H9 (cell line): Measurements from ENCODE around the gene FRG2B. TPM values are rescaled to one million over a fixed set of nuclear protein-coding genes. Genes with fewer than 3 reads are reported as not detected.

ENCODE experiments used
- DNase-seq: peaks from one replicate; pipeline ENCODE4 v3.0.0-alpha.2; 2017
- H2AFZ ChIP-seq: one replicate; pipeline ENCODE4 v1.6.1; 2013; ENCODE audit warnings: mild to moderate bottlenecking, low read length, control low read depth, moderate library complexity
- H2AK5ac ChIP-seq: 2 replicates; pipeline ENCODE4 v1.6.1; 2013; ENCODE audit warnings: low read length, control low read depth, mixed read lengths; ENCODE audit not compliant: insufficient read length
- H2BK120ac ChIP-seq: one replicate; pipeline ENCODE4 v1.6.1; 2013; ENCODE audit warnings: low read depth, mild to moderate bottlenecking, low read length, control low read depth, inconsistent platforms; ENCODE audit not compliant: poor library complexity, severe bottlenecking
- H2BK12ac ChIP-seq: 2 replicates; pipeline ENCODE4 v1.6.1; 2013; ENCODE audit warnings: low read length, control low read depth, mixed read lengths, low read depth; ENCODE audit not compliant: insufficient read length
- H2BK15ac ChIP-seq: 2 replicates; pipeline ENCODE4 v1.6.1; 2013; ENCODE audit warnings: low read depth, low read length, control low read depth
- H2BK20ac ChIP-seq: one replicate; pipeline ENCODE4 v1.6.1; 2013; ENCODE audit warnings: low read depth, mild to moderate bottlenecking, low read length, control low read depth, inconsistent platforms; ENCODE audit not compliant: poor library complexity, severe bottlenecking
- H2BK5ac ChIP-seq: 2 replicates; pipeline ENCODE4 v1.6.1; 2013; ENCODE audit warnings: low read length, control low read depth, mixed read lengths; ENCODE audit not compliant: insufficient read length
- H3K14ac ChIP-seq: 2 replicates; pipeline ENCODE4 v1.6.1; 2013; ENCODE audit warnings: low read length, control low read depth; ENCODE audit not compliant: insufficient read depth
- H3K18ac ChIP-seq: 2 replicates; pipeline ENCODE4 v1.6.1; 2013; ENCODE audit warnings: low read depth, mild to moderate bottlenecking, mixed read lengths, low read length, control low read depth; ENCODE audit not compliant: insufficient read length
- H3K23ac ChIP-seq: 2 replicates; pipeline ENCODE4 v1.6.1; 2013; ENCODE audit warnings: low read length, control low read depth, mixed read lengths, low read depth; ENCODE audit not compliant: insufficient read length
- H3K23me2 ChIP-seq: 2 replicates; pipeline ENCODE4 v1.6.1; 2013; ENCODE audit warnings: low read depth, mild to moderate bottlenecking, mixed read lengths, low read length, control low read depth; ENCODE audit not compliant: insufficient read length, poor library complexity, severe bottlenecking
- H3K27ac ChIP-seq: 2 replicates; pipeline ENCODE4 v1.5.1; 2013; ENCODE audit warnings: low read length, control low read depth, mixed read lengths, low read depth; ENCODE audit not compliant: insufficient read length
- H3K27me3 ChIP-seq: 2 replicates; pipeline ENCODE4 v1.6.1; 2013; ENCODE audit warnings: low read length, control low read depth, inconsistent platforms; ENCODE audit not compliant: insufficient read depth
- H3K4ac ChIP-seq: 2 replicates; pipeline ENCODE4 v1.6.1; 2013; ENCODE audit warnings: low read depth, mild to moderate bottlenecking, control low read depth, inconsistent platforms, low read length, moderate library complexity
- H3K4me1 ChIP-seq: 2 replicates; pipeline ENCODE4 v1.6.1; 2013; ENCODE audit warnings: low read length, control low read depth, inconsistent platforms; ENCODE audit not compliant: insufficient read depth
- H3K4me2 ChIP-seq: 2 replicates; pipeline ENCODE4 v1.6.1; 2013; ENCODE audit warnings: low read length, control low read depth, mixed read lengths; ENCODE audit not compliant: insufficient read length, insufficient read depth
- H3K56ac ChIP-seq: 2 replicates; pipeline ENCODE4 v1.6.1; 2013; ENCODE audit warnings: low read depth, mild to moderate bottlenecking, mixed read lengths, low read length, control low read depth; ENCODE audit not compliant: insufficient read length
- H3K79me1 ChIP-seq: 2 replicates; pipeline ENCODE4 v1.6.1; 2013; ENCODE audit warnings: low read depth, mild to moderate bottlenecking, moderate library complexity, low read length, control low read depth, inconsistent platforms; ENCODE audit not compliant: insufficient read depth, poor library complexity, severe bottlenecking
- H3K79me2 ChIP-seq: 2 replicates; pipeline ENCODE4 v1.6.1; 2013; ENCODE audit warnings: low read length, control low read depth, inconsistent platforms; ENCODE audit not compliant: insufficient read depth
- H3K9ac ChIP-seq: 2 replicates; pipeline ENCODE4 v1.6.1; 2013; ENCODE audit warnings: low read length, control low read depth, mixed read lengths; ENCODE audit not compliant: insufficient read length; ENCODE audit errors: extremely low read depth
- H3K9me3 ChIP-seq: one replicate; pipeline ENCODE4 v1.6.1; 2013; ENCODE audit warnings: low read depth, low read length, inconsistent platforms; ENCODE audit not compliant: control insufficient read depth
- H3T11ph ChIP-seq: one replicate; pipeline ENCODE4 v1.6.1; 2013; ENCODE audit warnings: mild to moderate bottlenecking, low read length, control low read depth, inconsistent platforms
- H4K20me1 ChIP-seq: one replicate; pipeline ENCODE4 v1.6.1; 2013; ENCODE audit not compliant: control insufficient read depth, insufficient read length, insufficient read depth
- H4K5ac ChIP-seq: 2 replicates; pipeline ENCODE4 v1.6.1; 2013; ENCODE audit warnings: low read depth, mild to moderate bottlenecking, mixed read lengths, low read length, control low read depth; ENCODE audit not compliant: insufficient read length
- H4K8ac ChIP-seq: replicated peaks from 2 replicates; pipeline ENCODE4 v1.6.1; 2013; ENCODE audit warnings: low read length, control low read depth, mixed read lengths, low read depth; ENCODE audit not compliant: insufficient read length
- H4K91ac ChIP-seq: 2 replicates; pipeline ENCODE4 v1.6.1; 2013; ENCODE audit warnings: low read depth, mild to moderate bottlenecking, moderate library complexity, mixed read lengths, low read length, control low read depth; ENCODE audit not compliant: insufficient read length
- H3K27ac Mint-ChIP-seq, 3 experiments: 2 replicates in 2 of 3; 3 replicates in 1 of 3; pipeline ENCODE4 v1.8.0; 2020 to 2021; ENCODE audit warnings: mixed read lengths in 3 of 3, mild to moderate bottlenecking in 1 of 3, moderate library complexity in 1 of 3
- H3K27me3 Mint-ChIP-seq: 2 replicates; pipeline ENCODE4 v1.8.0; 2021; ENCODE audit warnings: low read depth, mild to moderate bottlenecking, moderate library complexity, mixed read lengths
- H3K36me3 Mint-ChIP-seq, 3 experiments: 2 replicates in 2 of 3; 3 replicates in 1 of 3; pipeline ENCODE4 v1.8.0; 2020 to 2021; ENCODE audit warnings: low read depth in 3 of 3, mixed read lengths in 3 of 3; ENCODE audit not compliant: insufficient read depth in 1 of 3
- H3K4me1 Mint-ChIP-seq, 2 experiments: 2 replicates each; pipeline ENCODE4 v1.8.0; 2020; ENCODE audit warnings: mixed read lengths in 2 of 2
- H3K4me3 Mint-ChIP-seq, 2 experiments: 2 replicates in 1 of 2; 3 replicates in 1 of 2; pipeline ENCODE4 v1.8.0; 2020 to 2021; ENCODE audit warnings: mild to moderate bottlenecking in 2 of 2, mixed read lengths in 2 of 2, moderate library complexity in 1 of 2
- H3K9me3 Mint-ChIP-seq, 2 experiments: 2 replicates in 1 of 2; 3 replicates in 1 of 2; pipeline ENCODE4 v1.8.0; 2020; ENCODE audit warnings: mild to moderate bottlenecking in 2 of 2, mixed read lengths in 2 of 2, moderate library complexity in 1 of 2
- WGBS: extraction: QIAGEN DNeasy Blood & Tissue Kit; methylation state at CpG from one replicate; pipeline ENCODE4 v1.1.7; 2013; ENCODE audit warnings: missing lambda C conversion rate, low lambda C conversion rate, mixed read lengths; ENCODE audit not compliant: insufficient read length; ENCODE audit errors: extremely low coverage; 5-methylcytosine and 5-hydroxymethylcytosine counted together
- total RNA-seq: library from RNA; stranded (reverse); gene quantifications from 2 replicates; pipeline ENCODE4 v1.2.1, GENCODE V29; 2021
- TF ChIP-seq, protein P1 (sequence below): fragments of 200-600 bp; sonication (generic); conservative IDR thresholded peaks from 3 replicates; pipeline ENCODE4 v1.8.0; 2021; ENCODE audit warnings: antibody characterized with exemption, mild to moderate bottlenecking

The FRG2B gene
- total RNA-seq, 1 experiment from 2014 or later = not detected

DNA sequence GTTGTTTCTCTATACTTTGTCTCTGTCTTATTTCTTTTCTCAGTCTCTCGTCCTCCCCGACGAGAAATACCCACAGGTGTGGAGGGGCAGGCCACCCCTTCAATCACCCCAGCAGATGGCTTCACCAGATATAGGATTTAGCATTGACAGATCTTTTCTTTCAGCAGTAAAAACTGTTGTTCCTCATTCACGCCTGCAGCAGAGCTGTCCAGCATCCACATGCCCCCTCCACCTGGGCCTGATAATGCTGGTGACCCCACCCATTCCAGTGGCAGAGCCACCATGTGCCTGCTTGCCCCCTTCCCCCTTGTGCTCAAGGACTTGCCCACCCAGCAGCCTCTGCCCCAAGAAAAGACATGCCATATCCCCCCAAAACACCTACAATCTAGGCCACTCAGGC, 15.5 kb downstream of the FRG2B start:
- Histone ChIP-seq H3K4me2 (no peak overlapping the region), H2BK12ac (no peak overlapping the region), H4K8ac (no peak overlapping the region), H3K18ac (no peak overlapping the region), H3K9me3 (peaks cover 72% of the 10 kb centered on the region), H4K91ac (no peak overlapping the region), H3K79me1 (no peaks in the 10 kb centered on the region), H3K9ac (no peak overlapping the region), H3K23me2 (no peaks in the 10 kb centered on the region), H2BK20ac (no peak overlapping the region), H2AFZ (no peak overlapping the region), H4K20me1 (no peaks in the 10 kb centered on the region), H3K4ac (no peak overlapping the region), H2AK5ac (no peak overlapping the region), H3K23ac (no peak overlapping the region), H2BK15ac (no peak overlapping the region), H4K5ac (no peak overlapping the region), H3K27ac (no peak overlapping the region), H2BK120ac (no peak overlapping the region), H3K14ac (no peak overlapping the region), H3K27me3 (no peaks in the 10 kb centered on the region), H3K4me1 (no peaks in the 10 kb centered on the region), H3K79me2 (no peaks in the 10 kb centered on the region; the same call in 1 of the 2 replicates), H3K56ac (no peak overlapping the region), H2BK5ac (no peak overlapping the region), H3T11ph (no peak overlapping the region)
- no CpG with 5 or more reads among the region's 4 CpGs for WGBS
- Mint-ChIP-seq H3K4me1 (no peaks in the 10 kb centered on the region), H3K4me3 (no peak overlapping the region), H3K27ac (no peak overlapping the region), H3K27me3 (peaks cover 2% of the 10 kb centered on the region; the same call in 1 of the 2 replicates), H3K9me3 (peaks cover 93 to 95% of the 10 kb centered on the region in 2 experiments), H3K36me3 (peaks cover 7 to 50% (median 18%) of the 10 kb centered on the region in 3 experiments; a peak in 6 of 7 replicates)
- no peak for DNase-seq
- TF ChIP-seq, protein P1, sequence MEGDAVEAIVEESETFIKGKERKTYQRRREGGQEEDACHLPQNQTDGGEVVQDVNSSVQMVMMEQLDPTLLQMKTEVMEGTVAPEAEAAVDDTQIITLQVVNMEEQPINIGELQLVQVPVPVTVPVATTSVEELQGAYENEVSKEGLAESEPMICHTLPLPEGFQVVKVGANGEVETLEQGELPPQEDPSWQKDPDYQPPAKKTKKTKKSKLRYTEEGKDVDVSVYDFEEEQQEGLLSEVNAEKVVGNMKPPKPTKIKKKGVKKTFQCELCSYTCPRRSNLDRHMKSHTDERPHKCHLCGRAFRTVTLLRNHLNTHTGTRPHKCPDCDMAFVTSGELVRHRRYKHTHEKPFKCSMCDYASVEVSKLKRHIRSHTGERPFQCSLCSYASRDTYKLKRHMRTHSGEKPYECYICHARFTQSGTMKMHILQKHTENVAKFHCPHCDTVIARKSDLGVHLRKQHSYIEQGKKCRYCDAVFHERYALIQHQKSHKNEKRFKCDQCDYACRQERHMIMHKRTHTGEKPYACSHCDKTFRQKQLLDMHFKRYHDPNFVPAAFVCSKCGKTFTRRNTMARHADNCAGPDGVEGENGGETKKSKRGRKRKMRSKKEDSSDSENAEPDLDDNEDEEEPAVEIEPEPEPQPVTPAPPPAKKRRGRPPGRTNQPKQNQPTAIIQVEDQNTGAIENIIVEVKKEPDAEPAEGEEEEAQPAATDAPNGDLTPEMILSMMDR = no peak
